ENCODE results near the gene SYDE2. TPM values are rescaled to one million over a fixed set of nuclear protein-coding genes. Genes with fewer than 3 reads are reported as not detected.
"Not testable (repeated sequence)": the region's sequence is repeated elsewhere in the genome, so short reads cannot be mapped to it uniquely, and the experiment has no call there.

Gene SYDE2
- total RNA-seq, 1 experiment from 2014 or later: 8.4 TPM

- H3K4me3 ChIP-seq: no peak overlapping the region
- no peaks in the 10 kb centered on the region for H3K36me3 ChIP-seq
- H3K9me3 ChIP-seq (replicated peaks): no peaks in the 10 kb centered on the region
- peaks cover 19% of the 10 kb centered on the region for H3K4me1 ChIP-seq (replicated peaks)
- no peak overlapping the region for H3K27ac ChIP-seq
- H3K27me3 ChIP-seq (replicated peaks): no peaks in the 10 kb centered on the region
- DNase-seq (ENCODE audit: low read depth in 1 of 2, low spot score in 2 of 2): no peak
These were observed 58.1 kb downstream of the SYDE2 start for GRCh38 chr1:85142753-85143152.

DNA sequence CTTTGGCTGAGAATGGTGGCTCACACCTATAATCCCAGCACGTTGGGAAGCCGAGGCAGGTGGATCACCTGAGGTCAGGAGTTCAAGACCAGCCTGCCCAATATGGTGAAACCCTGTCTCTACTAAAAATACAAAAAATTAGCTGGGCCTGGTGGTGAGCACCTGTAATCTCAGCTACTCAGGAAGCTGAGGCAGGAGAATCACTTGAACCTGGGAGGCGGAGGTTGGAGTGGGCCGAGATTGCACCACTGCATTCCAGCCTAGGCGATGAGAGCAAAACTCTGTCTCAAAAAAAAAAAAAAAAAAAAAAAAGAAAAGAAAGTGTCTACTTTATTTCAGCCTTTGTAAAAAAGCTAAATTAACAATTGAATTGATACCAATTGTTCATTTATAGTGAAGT lies 62.4 kb downstream of the SYDE2 start:
- H3K27ac ChIP-seq; H3K4me3 ChIP-seq; H3K4me1 ChIP-seq (replicated peaks); H3K36me3 ChIP-seq; DNase-seq (ENCODE audit: low read depth in 1 of 2, low spot score in 2 of 2); H3K9me3 ChIP-seq (replicated peaks); H3K27me3 ChIP-seq (replicated peaks): not testable (repeated sequence)

- DNase-seq (ENCODE audit: low read depth in 1 of 2, low spot score in 2 of 2): no peak
- H3K27ac ChIP-seq: no peak overlapping the region
These were observed 63.2 kb downstream of the SYDE2 start for GRCh38 chr1:85137660-85138059.

DNA sequence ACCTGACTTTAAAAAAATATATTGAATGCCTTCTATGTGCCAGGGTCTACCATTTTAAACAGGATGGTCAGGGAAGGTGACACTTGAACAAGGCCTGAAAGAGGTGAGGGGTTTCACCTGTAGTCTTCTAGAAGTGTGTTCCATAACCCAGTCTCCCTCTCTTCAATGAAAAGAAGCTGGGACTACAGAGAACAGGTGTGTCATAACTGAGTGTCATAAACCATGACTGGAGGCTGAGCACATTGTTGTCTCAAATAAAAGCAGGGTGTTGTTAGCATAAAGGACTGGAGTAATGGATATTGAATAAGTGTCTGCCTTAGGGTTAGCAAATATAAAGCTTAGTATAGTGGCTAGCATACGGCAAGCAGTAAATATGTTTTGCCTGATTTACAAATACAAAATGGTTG lies 65.4 kb downstream of the SYDE2 start:
- Histone ChIP-seq H3K9me3 (replicated peaks) (peaks cover 4% of the 10 kb centered on the region; the same call in 1 of the 2 replicates), H3K4me3 (no peak overlapping the region), H3K27ac (no peak overlapping the region), H3K4me1 (replicated peaks) (no peaks in the 10 kb centered on the region), H3K36me3 (no peaks in the 10 kb centered on the region), H3K27me3 (replicated peaks) (no peaks in the 10 kb centered on the region)
- no peak for DNase-seq (ENCODE audit: low read depth in 1 of 2, low spot score in 2 of 2)

More at GRCh38 chr1:85137660-85138059, 63.2 kb downstream of the SYDE2 start:
- H3K27me3 ChIP-seq (replicated peaks): no peaks in the 10 kb centered on the region
- peaks cover 4% of the 10 kb centered on the region; the same call in 1 of the 2 replicates for H3K9me3 ChIP-seq (replicated peaks)
- H3K4me3 ChIP-seq: no peak overlapping the region
- no peaks in the 10 kb centered on the region for H3K4me1 ChIP-seq (replicated peaks)
- no peaks in the 10 kb centered on the region for H3K36me3 ChIP-seq

DNA sequence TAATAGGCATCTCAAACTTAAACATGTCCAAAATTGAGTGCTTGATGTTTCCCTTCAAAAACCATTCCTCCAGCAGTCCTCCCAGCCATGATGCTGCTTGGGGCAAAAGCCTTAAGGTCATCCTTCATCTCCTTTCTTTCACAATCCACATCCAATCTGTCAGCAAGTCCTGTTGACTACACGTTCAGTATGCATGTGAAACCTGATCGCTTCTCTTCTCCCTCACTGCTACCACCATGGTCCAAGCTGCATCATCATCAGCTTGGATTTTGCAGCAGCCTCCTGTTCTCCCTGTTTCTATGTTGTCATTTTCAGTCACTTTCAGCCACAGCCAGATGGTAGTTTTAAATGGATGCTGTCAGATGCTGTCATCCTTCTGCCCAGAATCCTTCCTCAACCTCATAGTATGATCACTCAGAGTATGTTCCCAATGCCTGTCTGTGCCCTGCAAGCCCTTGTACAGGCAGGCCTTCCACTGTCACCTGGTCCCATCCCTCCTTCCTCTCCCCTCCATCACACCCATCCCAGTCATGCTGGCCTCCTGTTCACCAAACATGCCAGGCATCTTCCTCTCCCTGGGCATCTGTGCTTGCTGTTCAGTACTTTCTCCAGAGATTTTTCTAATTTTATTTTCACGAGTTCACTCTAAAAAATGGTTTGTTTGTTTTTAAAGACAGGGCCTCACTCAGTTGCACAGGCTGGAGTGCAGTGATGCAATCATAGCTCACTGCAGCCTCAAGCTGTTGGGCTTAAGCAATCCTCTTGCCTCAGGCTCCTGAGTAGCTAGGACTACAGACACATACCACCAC lies 66.0 kb downstream of the SYDE2 start:
- Histone ChIP-seq H3K36me3 (no peaks in the 10 kb centered on the region), H3K27ac (no peak overlapping the region), H3K9me3 (replicated peaks) (peaks cover 4% of the 10 kb centered on the region; the same call in 1 of the 2 replicates), H3K4me3 (no peak overlapping the region), H3K4me1 (replicated peaks) (no peaks in the 10 kb centered on the region), H3K27me3 (replicated peaks) (no peaks in the 10 kb centered on the region)
- no peak for DNase-seq (ENCODE audit: low read depth in 1 of 2, low spot score in 2 of 2)

- H3K27ac ChIP-seq: no peak overlapping the region
- H3K4me3 ChIP-seq: no peak overlapping the region
- H3K27me3 ChIP-seq (replicated peaks): no peaks in the 10 kb centered on the region
- H3K36me3 ChIP-seq: no peaks in the 10 kb centered on the region
- H3K9me3 ChIP-seq (replicated peaks): peaks cover 4% of the 10 kb centered on the region; the same call in 1 of the 2 replicates
- H3K4me1 ChIP-seq (replicated peaks): peaks cover under 1% of the 10 kb centered on the region; the same call in 1 of the 2 replicates
- no peak for DNase-seq (ENCODE audit: low read depth in 1 of 2, low spot score in 2 of 2)
These were observed 67.2 kb downstream of the SYDE2 start for GRCh38 chr1:85133565-85134159.

- Histone ChIP-seq H3K27ac (no peak overlapping the region), H3K4me3 (no peak overlapping the region), H3K4me1 (replicated peaks) (peaks cover 7% of the 10 kb centered on the region; the same call in 1 of the 2 replicates), H3K9me3 (replicated peaks) (peaks cover 4% of the 10 kb centered on the region; the same call in 1 of the 2 replicates), H3K36me3 (no peaks in the 10 kb centered on the region), H3K27me3 (replicated peaks) (no peaks in the 10 kb centered on the region)
- DNase-seq (ENCODE audit: low read depth in 1 of 2, low spot score in 2 of 2): no peak
These were observed 68.6 kb downstream of the SYDE2 start for GRCh38 chr1:85132078-85132720.

GRCh38 chr1:85128316-85128715 lies 72.5 kb downstream of the SYDE2 start:
- Histone ChIP-seq H3K4me1 (replicated peaks) (peaks cover 7% of the 10 kb centered on the region; the same call in 1 of the 2 replicates), H3K36me3 (no peaks in the 10 kb centered on the region), H3K27ac (no peak overlapping the region), H3K27me3 (replicated peaks) (no peaks in the 10 kb centered on the region), H3K4me3 (no peak overlapping the region), H3K9me3 (replicated peaks) (no peaks in the 10 kb centered on the region)
- DNase-seq (ENCODE audit: low read depth in 1 of 2, low spot score in 2 of 2): no peak

DNA sequence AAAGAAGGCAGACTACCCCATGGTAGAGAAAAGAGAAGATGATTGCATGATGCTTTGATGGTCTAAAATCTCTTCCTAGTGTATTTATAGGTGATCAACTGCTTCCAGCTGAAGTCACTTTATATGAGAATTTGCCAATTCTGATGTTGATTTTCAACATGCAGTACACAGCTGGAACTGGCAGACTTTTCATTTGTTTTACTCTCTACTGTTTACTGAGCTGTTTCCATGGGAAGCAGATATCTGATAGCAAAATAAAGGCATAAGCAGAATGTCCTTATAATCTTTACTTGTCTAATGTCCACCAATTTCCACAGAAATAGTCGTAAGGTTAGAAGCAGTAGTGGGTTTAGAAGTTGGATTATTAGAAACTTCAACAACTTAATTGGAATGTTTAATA lies 74.9 kb downstream of the SYDE2 start:
- Histone ChIP-seq H3K27me3 (replicated peaks) (no peaks in the 10 kb centered on the region), H3K9me3 (replicated peaks) (no peaks in the 10 kb centered on the region), H3K4me3 (no peak overlapping the region), H3K36me3 (no peaks in the 10 kb centered on the region), H3K4me1 (replicated peaks) (peaks cover 7% of the 10 kb centered on the region; the same call in 1 of the 2 replicates), H3K27ac (no peak overlapping the region)
- no peak for DNase-seq (ENCODE audit: low read depth in 1 of 2, low spot score in 2 of 2)

- Histone ChIP-seq H3K36me3 (no peaks in the 10 kb centered on the region), H3K4me3 (no peak overlapping the region), H3K27me3 (replicated peaks) (no peaks in the 10 kb centered on the region), H3K4me1 (replicated peaks) (peaks cover 7% of the 10 kb centered on the region; the same call in 1 of the 2 replicates), H3K27ac (no peak overlapping the region), H3K9me3 (replicated peaks) (no peaks in the 10 kb centered on the region)
- DNase-seq (ENCODE audit: low read depth in 1 of 2, low spot score in 2 of 2): no peak
These were observed 76.7 kb downstream of the SYDE2 start for GRCh38 chr1:85124091-85124490.

DNA sequence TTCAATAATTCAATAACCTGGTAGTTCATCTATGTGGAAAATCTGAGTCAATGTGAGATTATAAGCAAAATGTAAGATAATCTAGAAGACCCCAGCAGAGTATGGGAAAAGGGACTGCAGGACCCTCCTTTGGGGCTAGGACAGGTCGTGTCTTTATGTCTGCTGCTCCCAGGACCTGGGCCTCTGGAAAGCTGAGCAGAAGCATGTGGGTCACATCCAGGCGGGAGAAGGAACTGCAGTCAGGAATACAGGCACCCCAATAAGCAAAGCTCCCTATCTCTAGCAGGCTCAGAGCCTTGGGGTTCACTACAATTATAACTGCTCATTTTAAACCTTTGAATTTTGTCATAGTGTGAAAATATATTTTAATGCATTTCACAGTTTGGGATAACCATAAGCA lies 78.6 kb downstream of the SYDE2 start:
- Histone ChIP-seq H3K4me1 (replicated peaks) (no peaks in the 10 kb centered on the region), H3K27ac (no peak overlapping the region)
- DNase-seq (ENCODE audit: low read depth in 1 of 2, low spot score in 2 of 2): no peak

GRCh38 chr1:85121744-85122143 lies 79.1 kb downstream of the SYDE2 start:
- Histone ChIP-seq H3K27me3 (replicated peaks) (no peaks in the 10 kb centered on the region), H3K9me3 (replicated peaks) (no peaks in the 10 kb centered on the region), H3K36me3 (no peaks in the 10 kb centered on the region), H3K4me1 (replicated peaks) (no peaks in the 10 kb centered on the region), H3K4me3 (no peak overlapping the region), H3K27ac (no peak overlapping the region)
- no peak for DNase-seq (ENCODE audit: low read depth in 1 of 2, low spot score in 2 of 2)

More for the DNA sequence above, 78.6 kb downstream of the SYDE2 start:
- Histone ChIP-seq H3K27me3 (replicated peaks) (no peaks in the 10 kb centered on the region), H3K9me3 (replicated peaks) (no peaks in the 10 kb centered on the region), H3K36me3 (no peaks in the 10 kb centered on the region), H3K4me3 (no peak overlapping the region)

- H3K27me3 ChIP-seq (replicated peaks): no peaks in the 10 kb centered on the region
- H3K4me1 ChIP-seq (replicated peaks): no peaks in the 10 kb centered on the region
- no peak overlapping the region for H3K4me3 ChIP-seq
- H3K36me3 ChIP-seq: no peaks in the 10 kb centered on the region
- DNase-seq (ENCODE audit: low read depth in 1 of 2, low spot score in 2 of 2): no peak
- H3K9me3 ChIP-seq (replicated peaks): no peaks in the 10 kb centered on the region
- H3K27ac ChIP-seq: no peak overlapping the region
These were observed 82.1 kb downstream of the SYDE2 start for GRCh38 chr1:85118751-85119150.

DNA sequence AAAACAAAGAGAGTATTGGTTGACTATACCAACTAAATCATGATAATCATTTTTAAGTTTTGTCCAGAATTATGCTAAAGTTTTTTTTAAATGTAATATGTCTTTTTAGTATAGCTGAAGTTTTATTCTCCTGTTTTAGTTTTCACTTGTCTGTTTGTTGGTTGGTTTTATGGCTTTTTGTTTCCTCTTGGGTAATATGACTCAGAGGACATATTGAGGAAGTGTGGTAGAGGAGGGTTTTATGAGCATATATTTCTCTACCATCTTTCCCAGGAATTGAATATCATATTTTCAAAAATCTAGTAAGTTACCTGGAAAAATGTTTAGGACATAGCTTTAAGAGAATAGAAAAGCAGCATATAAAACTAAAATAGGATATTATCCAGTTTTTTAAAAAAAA lies 84.0 kb downstream of the SYDE2 start:
- Histone ChIP-seq H3K4me1 (replicated peaks) (no peaks in the 10 kb centered on the region), H3K4me3 (no peak overlapping the region), H3K9me3 (replicated peaks) (no peaks in the 10 kb centered on the region), H3K27ac (no peak overlapping the region), H3K27me3 (replicated peaks) (no peaks in the 10 kb centered on the region), H3K36me3 (no peaks in the 10 kb centered on the region)
- no peak for DNase-seq (ENCODE audit: low read depth in 1 of 2, low spot score in 2 of 2)
